ENCODE measurements around the gene FOXI1. TPM values are rescaled to one million over a fixed set of nuclear protein-coding genes. Genes with fewer than 3 reads are reported as not detected.
"Not testable (repeated sequence)": the region's sequence is repeated elsewhere in the genome, so short reads cannot be mapped to it uniquely, and the experiment has no call there.

Gene FOXI1
- total RNA-seq, 1 donor from 2014 or later = not detected

DNA sequence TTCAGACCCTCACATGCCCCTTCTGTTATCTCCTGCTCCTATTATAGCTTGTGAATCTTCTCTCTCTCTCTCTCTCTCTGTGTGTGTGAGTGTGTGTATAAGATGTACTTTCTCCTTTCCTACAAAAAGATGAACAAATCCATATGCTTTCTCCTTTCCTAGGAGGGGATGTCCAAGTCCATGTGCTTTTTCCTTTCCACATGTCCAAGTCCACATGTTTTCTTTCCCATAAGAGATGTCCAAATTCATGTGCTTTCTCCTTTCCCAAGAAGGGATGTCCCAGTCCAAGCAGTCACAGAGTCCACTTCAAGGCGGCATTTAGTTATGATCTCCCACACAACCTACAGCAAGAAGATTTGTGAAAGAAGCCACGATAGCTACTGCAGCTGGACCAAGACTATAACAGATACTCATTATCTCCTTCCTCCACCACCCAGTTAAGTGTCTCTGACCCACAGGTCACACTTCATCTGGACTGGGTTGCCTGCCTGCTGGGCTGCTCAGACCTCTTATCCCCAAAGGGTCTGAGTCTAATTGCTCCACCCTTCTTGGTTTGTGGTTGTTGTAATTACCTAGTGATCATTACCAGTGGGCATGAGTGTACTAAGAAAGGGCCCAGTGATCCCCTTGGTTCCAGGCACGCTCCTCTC is 18.4 kb upstream of the FOXI1 start:
- TF ChIP-seq POLR2A (IDR thresholded peaks at IDR 0.05) = no peak
- TF ChIP-seq, protein P1, sequence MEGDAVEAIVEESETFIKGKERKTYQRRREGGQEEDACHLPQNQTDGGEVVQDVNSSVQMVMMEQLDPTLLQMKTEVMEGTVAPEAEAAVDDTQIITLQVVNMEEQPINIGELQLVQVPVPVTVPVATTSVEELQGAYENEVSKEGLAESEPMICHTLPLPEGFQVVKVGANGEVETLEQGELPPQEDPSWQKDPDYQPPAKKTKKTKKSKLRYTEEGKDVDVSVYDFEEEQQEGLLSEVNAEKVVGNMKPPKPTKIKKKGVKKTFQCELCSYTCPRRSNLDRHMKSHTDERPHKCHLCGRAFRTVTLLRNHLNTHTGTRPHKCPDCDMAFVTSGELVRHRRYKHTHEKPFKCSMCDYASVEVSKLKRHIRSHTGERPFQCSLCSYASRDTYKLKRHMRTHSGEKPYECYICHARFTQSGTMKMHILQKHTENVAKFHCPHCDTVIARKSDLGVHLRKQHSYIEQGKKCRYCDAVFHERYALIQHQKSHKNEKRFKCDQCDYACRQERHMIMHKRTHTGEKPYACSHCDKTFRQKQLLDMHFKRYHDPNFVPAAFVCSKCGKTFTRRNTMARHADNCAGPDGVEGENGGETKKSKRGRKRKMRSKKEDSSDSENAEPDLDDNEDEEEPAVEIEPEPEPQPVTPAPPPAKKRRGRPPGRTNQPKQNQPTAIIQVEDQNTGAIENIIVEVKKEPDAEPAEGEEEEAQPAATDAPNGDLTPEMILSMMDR (IDR thresholded peaks at IDR 0.05) = no peak
- no peak for TF ChIP-seq POLR2AphosphoS5 (IDR thresholded peaks at IDR 0.05; ENCODE audit: insufficient read depth in 1 of 2, low read depth in 1 of 2)
- no peaks in the 10 kb centered on the region for H3K27me3 ChIP-seq
- no peaks in the 10 kb centered on the region for H3K9me3 ChIP-seq
- intact Hi-C loops (cut with DNase I) = no loop called here
- no peak overlapping the region for H3K4me3 ChIP-seq
- H3K36me3 ChIP-seq = no peaks in the 10 kb centered on the region
- H3K27ac ChIP-seq = no peak overlapping the region
- no peak for DNase-seq (ENCODE audit: extremely low spot score in 2 of 2)
- no peaks in the 10 kb centered on the region for H3K4me1 ChIP-seq

DNA sequence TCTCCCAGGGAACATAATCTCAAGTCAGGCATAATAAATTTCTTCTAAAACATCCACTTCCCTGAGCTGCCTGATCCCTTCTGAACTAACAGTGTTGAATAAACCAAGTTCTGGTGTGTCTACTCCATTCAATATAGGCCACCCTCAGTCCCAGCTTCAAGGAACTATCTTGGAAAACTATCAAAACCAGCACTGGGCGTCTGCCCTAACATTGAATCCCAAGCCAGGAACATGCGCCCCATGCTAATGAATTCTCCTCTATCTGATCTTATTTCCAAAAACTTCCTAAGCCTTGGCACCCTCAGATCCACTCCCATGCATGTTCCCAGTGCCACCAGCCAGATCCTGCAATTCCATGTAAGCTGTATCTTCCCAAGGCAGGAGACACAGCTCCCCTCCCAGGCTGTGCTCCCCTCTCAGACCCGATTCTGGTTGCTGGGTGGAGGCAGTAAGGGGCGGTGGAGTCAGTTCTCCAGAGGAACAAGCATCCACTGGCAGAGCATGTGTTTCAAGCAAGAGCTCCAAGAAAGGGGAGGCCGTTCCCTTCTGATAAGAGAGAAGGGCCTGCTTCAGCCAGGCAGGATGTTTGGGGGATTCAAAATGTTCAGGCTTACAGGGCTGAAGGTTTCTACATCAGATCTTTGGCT is 13.1 kb upstream of the FOXI1 start:
- DNase-seq (ENCODE audit: extremely low spot score in 2 of 2) = no peak

DNA sequence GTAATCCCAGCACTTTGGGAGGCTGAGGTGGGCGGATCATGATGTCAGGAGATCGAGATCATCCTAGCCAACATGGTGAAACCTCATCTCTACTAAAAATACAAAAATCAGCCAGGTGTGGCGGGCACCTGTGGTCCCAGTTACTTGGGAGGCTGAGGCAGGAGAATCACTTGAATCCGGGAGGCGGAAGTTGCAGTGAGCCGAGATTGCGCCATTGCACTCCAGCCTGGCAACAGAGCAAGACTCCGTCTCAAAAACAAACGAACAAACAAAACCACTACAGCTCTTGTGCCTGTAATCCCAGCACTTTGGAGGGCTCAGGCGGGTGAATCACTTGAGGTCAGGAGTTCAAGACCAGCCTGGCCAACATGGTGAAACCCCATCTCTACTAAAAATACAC is 11.4 kb upstream of the FOXI1 start:
- H3K36me3 ChIP-seq; H3K27ac ChIP-seq; H3K9me3 ChIP-seq; H3K4me3 ChIP-seq; H3K27me3 ChIP-seq; intact Hi-C loops (cut with DNase I); H3K4me1 ChIP-seq; DNase-seq (ENCODE audit: extremely low spot score in 2 of 2): not testable (repeated sequence)

More for the DNA sequence above, 13.1 kb upstream of the FOXI1 start:
- Histone ChIP-seq H3K4me3 (no peak overlapping the region), H3K4me1 (no peaks in the 10 kb centered on the region), H3K27me3 (no peaks in the 10 kb centered on the region), H3K9me3 (no peaks in the 10 kb centered on the region), H3K36me3 (no peaks in the 10 kb centered on the region), H3K27ac (no peak overlapping the region)
- intact Hi-C loops (cut with DNase I) = no loop called here
- TF ChIP-seq POLR2A (IDR thresholded peaks at IDR 0.05) (no peak), POLR2AphosphoS5 (IDR thresholded peaks at IDR 0.05; ENCODE audit: insufficient read depth in 1 of 2, low read depth in 1 of 2) (no peak)
- TF ChIP-seq, protein P1 (IDR thresholded peaks at IDR 0.05) = no peak

DNA sequence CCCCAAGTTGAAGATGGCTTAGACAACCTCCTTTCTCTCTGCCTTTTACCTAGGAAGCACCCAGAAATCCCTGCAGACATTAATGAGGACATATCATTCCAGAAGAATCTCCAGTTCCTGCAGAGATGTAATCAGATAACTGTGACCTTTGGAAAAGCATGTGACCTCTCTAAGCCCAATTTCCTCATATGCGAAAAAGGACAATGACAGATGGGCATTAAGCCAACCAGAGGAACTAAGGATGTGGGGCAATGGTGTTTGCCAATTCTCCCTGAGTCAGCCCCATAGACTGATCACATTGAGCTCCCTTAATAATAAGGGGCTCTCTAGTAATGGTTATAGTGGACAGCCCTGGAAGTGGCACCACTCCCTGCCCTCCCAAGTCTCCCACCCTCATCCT is 10.1 kb upstream of the FOXI1 start:
- no peak overlapping the region for H3K4me3 ChIP-seq
- H3K9me3 ChIP-seq = no peaks in the 10 kb centered on the region
- no peak overlapping the region for H3K27ac ChIP-seq
- H3K36me3 ChIP-seq = no peaks in the 10 kb centered on the region
- TF ChIP-seq, protein P1 (IDR thresholded peaks at IDR 0.05) = no peak
- TF ChIP-seq POLR2A (IDR thresholded peaks at IDR 0.05) = no peak
- no peak for TF ChIP-seq POLR2AphosphoS5 (IDR thresholded peaks at IDR 0.05; ENCODE audit: insufficient read depth in 1 of 2, low read depth in 1 of 2)
- intact Hi-C loops (cut with DNase I) = no loop called here
- H3K4me1 ChIP-seq = no peaks in the 10 kb centered on the region
- DNase-seq (ENCODE audit: extremely low spot score in 2 of 2) = no peak
- H3K27me3 ChIP-seq = no peaks in the 10 kb centered on the region

DNA sequence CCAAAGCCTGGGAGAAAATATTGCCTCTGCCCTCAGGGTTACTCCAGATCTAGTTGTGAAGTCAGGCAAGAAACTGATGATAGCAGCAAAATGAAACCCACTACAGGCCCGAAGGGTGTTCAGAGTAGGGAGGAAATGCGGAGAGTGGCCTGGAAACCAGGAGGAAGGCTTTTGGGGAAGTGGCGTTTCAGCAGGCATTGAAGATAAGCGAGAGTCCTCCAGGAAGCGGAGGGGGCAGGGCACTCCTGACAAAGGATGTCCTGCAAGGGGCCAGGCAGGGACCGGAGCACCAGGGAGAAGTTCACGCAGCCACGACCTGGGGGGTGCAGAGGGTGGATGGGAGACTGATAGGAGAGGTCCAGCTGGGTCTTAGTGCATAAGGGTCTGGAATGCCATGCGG is 7.8 kb upstream of the FOXI1 start:
- Histone ChIP-seq H3K4me3 (no peak overlapping the region), H3K9me3 (no peaks in the 10 kb centered on the region), H3K4me1 (no peaks in the 10 kb centered on the region), H3K27ac (no peak overlapping the region), H3K36me3 (no peaks in the 10 kb centered on the region), H3K27me3 (no peaks in the 10 kb centered on the region)
- intact Hi-C loops (cut with DNase I) = no loop called here
- TF ChIP-seq POLR2AphosphoS5 (IDR thresholded peaks at IDR 0.05; ENCODE audit: insufficient read depth in 1 of 2, low read depth in 1 of 2) (no peak), POLR2A (IDR thresholded peaks at IDR 0.05) (no peak)
- TF ChIP-seq, protein P1 (IDR thresholded peaks at IDR 0.05) = no peak
- DNase-seq (ENCODE audit: extremely low spot score in 2 of 2) = no peak

Data from vagina (tissue), 2 donors.